OCI-LY3 (cell line): ENCODE data around the gene FBXO45.
"Not testable (repeated sequence)": the region's sequence is repeated elsewhere in the genome, so short reads cannot be mapped to it uniquely, and the experiment has no call there.

Experiments
- H2AFZ ChIP-seq: fragments of 200-600, 300-600 bp; shearing (Covaris generic); 2 replicates; pipeline ENCODE4 v1.6.0; 2014; ENCODE audit warnings: antibody characterized with exemption, low read depth, low read length
- H3K27ac ChIP-seq: fragments of 200-600, 300-600 bp; sonication (generic); 2 replicates; pipeline ENCODE4 v1.5.1; 2014; ENCODE audit warnings: mild to moderate bottlenecking, low read length, moderate library complexity, mixed read lengths
- H3K27me3 ChIP-seq: fragments of 200-600, 300-600 bp; sonication (generic); 2 replicates; pipeline ENCODE4 v1.6.1; 2014; ENCODE audit warnings: low read depth, low read length, mixed read lengths
- H3K36me3 ChIP-seq: fragments of 200-600, 300-600 bp; sonication (generic); replicated peaks from 2 replicates; pipeline ENCODE3; 2014; ENCODE audit warnings: low read depth, low read length, mixed read lengths
- H3K4me1 ChIP-seq: fragments of 300-600, 200-600 bp; sonication (generic); 2 replicates; pipeline ENCODE4 v1.6.1; 2014; ENCODE audit warnings: low read length, mixed read lengths
- H3K4me2 ChIP-seq: fragments of 200-600, 300-600 bp; sonication (generic); 2 replicates; pipeline ENCODE4 v1.6.1; 2014; ENCODE audit warnings: low read length, mixed read lengths
- H3K4me3 ChIP-seq: fragments of 300-600, 200-600 bp; sonication (generic); 2 replicates; pipeline ENCODE4 v1.5.1; 2014; ENCODE audit warnings: antibody characterized with exemption, mild to moderate bottlenecking, low read length, moderate library complexity
- H3K79me2 ChIP-seq: fragments of 300-600, 200-600 bp; shearing (Covaris generic); 2 replicates; pipeline ENCODE4 v1.6.1; 2014; ENCODE audit warnings: mild to moderate bottlenecking, low read length, mixed read lengths
- H3K9ac ChIP-seq: fragments of 300-600, 200-600 bp; shearing (Covaris generic); 2 replicates; pipeline ENCODE4 v1.6.0; 2014; ENCODE audit warnings: mild to moderate bottlenecking, low read length, moderate library complexity
- H3K9me3 ChIP-seq: fragments of 200-600, 300-600 bp; shearing (Covaris generic); 2 replicates; pipeline ENCODE4 v1.6.1; 2014; ENCODE audit warnings: low read length, mixed read lengths; ENCODE audit not compliant: insufficient read depth
- H4K20me1 ChIP-seq: fragments of 200-600, 300-600 bp; sonication (generic); 2 replicates; pipeline ENCODE4 v1.6.1; 2016; ENCODE audit warnings: low read length, mixed read lengths; ENCODE audit not compliant: insufficient read depth
- EZH2phosphoT487 ChIP-seq: fragments of 200-600 bp; shearing (Covaris generic); IDR thresholded peaks from 2 replicates; pipeline ENCODE4 v1.6.1; 2018; ENCODE audit warnings: antibody characterized with exemption, mixed run types, low read depth
- TF ChIP-seq, protein P1 (sequence below): fragments of 200-600, 300-600 bp; sonication (generic); IDR thresholded peaks from 2 replicates; pipeline ENCODE4 v1.5.1; 2014; ENCODE audit warnings: antibody characterized with exemption, low read length, low read depth

Gene FBXO45

DNA sequence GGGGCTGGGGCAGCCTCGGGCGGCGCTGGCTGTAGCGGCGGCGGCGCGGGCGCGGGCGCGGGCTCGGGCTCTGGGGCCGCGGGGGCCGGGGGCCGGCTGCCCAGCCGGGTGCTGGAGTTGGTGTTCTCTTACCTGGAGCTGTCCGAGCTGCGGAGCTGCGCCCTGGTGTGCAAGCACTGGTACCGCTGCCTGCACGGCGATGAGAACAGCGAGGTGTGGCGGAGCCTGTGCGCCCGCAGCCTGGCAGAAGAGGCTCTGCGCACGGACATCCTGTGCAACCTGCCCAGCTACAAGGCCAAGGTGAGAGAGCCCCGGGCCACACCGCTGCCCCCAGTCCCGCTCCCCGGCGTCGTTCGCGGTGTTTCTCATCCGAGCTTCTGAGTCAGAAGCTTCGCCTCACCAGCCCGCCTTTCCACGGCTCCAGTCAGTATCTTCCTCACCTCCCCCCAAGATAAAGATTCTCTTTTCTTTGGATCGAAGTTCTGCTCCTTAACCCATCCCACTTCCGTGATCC lies 600 bp downstream of the FBXO45 start:
- Histone ChIP-seq H3K27me3 (no peaks in the 10 kb centered on the region), H3K4me2 (peak overlapping the region; percentile 94), H3K9me3 (no peaks in the 10 kb centered on the region), H3K9ac (peak overlapping the region; percentile 60), H3K4me1 (peaks cover 13% of the 10 kb centered on the region), H2AFZ (no peak overlapping the region), H3K4me3 (peak overlapping the region; percentile 95), H4K20me1 (0 out of 2 replicates have a peak, but pooled peaks cover 7% of the 10 kb centered on the region), H3K79me2 (peaks cover 69% of the 10 kb centered on the region), H3K36me3 (peaks cover 4% of the 10 kb centered on the region), H3K27ac (no peak overlapping the region)
- TF ChIP-seq, protein P1, sequence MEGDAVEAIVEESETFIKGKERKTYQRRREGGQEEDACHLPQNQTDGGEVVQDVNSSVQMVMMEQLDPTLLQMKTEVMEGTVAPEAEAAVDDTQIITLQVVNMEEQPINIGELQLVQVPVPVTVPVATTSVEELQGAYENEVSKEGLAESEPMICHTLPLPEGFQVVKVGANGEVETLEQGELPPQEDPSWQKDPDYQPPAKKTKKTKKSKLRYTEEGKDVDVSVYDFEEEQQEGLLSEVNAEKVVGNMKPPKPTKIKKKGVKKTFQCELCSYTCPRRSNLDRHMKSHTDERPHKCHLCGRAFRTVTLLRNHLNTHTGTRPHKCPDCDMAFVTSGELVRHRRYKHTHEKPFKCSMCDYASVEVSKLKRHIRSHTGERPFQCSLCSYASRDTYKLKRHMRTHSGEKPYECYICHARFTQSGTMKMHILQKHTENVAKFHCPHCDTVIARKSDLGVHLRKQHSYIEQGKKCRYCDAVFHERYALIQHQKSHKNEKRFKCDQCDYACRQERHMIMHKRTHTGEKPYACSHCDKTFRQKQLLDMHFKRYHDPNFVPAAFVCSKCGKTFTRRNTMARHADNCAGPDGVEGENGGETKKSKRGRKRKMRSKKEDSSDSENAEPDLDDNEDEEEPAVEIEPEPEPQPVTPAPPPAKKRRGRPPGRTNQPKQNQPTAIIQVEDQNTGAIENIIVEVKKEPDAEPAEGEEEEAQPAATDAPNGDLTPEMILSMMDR = no peak
- no peak for TF ChIP-seq EZH2phosphoT487

DNA sequence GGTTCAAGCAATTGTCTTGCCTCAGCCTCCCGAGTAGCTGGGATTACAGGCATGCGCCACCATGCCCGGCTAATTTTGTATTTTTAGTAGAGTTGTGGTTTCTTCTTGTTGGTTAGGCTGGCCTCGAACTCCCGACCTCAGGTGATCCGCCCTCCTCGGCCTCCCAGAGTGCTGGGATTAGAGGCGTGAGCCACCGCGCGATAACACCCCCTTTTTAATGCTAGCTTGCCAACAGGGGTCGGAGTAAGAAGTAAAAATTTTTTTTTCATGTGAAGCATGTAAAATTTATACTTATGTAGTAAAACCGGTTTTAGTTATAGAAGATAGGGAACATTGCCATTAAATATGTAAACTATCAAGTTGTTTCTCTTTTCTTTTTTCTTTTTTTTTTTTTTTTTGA lies 1.9 kb downstream of the FBXO45 start:
- Histone ChIP-seq H3K79me2 (peaks cover 81% of the 10 kb centered on the region), H4K20me1 (peaks cover 12% of the 10 kb centered on the region; the same call in 1 of the 2 replicates), H3K4me1 (peaks cover 13% of the 10 kb centered on the region)
- not testable (repeated sequence) for H3K36me3 ChIP-seq, H3K9ac ChIP-seq, H2AFZ ChIP-seq, H3K4me3 ChIP-seq, H3K27ac ChIP-seq, H3K27me3 ChIP-seq, H3K9me3 ChIP-seq, H3K4me2 ChIP-seq

DNA sequence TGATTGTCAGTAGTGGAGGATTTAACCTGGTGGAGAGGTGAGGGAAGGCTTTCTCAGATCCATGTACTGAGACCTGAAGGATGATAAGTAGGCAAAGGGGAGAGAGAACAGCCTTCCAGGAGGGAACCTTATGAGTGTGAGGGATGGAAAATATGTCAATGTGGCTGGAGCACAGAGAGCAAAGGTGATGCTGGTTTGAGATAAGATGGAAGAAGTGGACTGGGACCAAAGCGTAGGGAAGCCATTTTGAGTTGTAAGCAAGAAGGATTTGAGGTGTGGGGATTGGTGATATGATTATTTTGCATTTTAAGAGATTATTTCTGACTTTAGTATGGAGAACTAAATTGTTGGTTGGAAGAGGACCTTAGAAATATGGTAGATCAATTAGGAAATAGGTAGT lies 3.9 kb downstream of the FBXO45 start:
- H3K4me2 ChIP-seq = no peak overlapping the region
- H2AFZ ChIP-seq = no peak overlapping the region
- peaks cover 12% of the 10 kb centered on the region; the same call in 1 of the 2 replicates for H4K20me1 ChIP-seq
- H3K27me3 ChIP-seq = no peaks in the 10 kb centered on the region
- peaks cover 10% of the 10 kb centered on the region for H3K4me1 ChIP-seq
- no peaks in the 10 kb centered on the region for H3K9me3 ChIP-seq
- no peak overlapping the region for H3K4me3 ChIP-seq
- H3K9ac ChIP-seq = no peak overlapping the region
- peaks cover 91% of the 10 kb centered on the region for H3K79me2 ChIP-seq
- peaks cover 5% of the 10 kb centered on the region for H3K36me3 ChIP-seq
- no peak for TF ChIP-seq EZH2phosphoT487
- H3K27ac ChIP-seq = no peak overlapping the region

DNA sequence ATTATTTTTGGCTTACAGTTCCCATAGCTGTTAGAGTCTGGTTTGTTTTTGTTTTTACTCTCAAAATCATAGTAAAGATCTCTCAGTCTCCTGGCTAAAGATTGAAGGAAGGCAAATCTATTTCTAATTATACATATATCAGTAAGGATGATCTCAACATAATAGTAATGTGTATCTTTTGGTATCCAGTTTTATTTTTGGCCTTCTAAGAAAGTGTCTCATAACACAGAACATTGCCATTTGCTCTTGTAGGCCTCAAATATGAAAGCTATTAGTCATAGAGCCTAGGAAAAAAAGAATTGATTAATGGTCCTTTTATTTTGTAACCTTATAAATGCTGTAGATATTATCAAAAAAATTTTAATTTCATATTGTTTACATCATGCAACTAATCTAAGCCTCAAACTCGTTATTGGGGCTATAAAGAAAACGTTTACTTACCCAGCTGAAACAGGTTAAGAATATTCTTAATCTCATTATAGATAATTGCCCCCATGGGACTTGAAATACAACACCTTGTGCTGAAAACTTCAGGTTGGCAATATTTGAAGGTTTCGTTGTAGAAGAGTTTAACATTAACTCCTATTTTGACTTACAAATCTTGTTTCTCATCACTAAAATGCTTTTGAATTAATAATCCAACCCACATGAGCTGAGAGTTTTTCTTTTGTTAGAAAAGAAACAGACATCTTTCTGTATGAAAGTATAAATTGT lies 16.7 kb downstream of the FBXO45 start:
- Histone ChIP-seq H3K27me3 (no peaks in the 10 kb centered on the region), H3K4me2 (no peak overlapping the region), H3K9me3 (no peaks in the 10 kb centered on the region), H3K79me2 (peaks cover 6% of the 10 kb centered on the region), H3K4me1 (no peaks in the 10 kb centered on the region), H3K4me3 (no peak overlapping the region), H4K20me1 (no peaks in the 10 kb centered on the region), H2AFZ (no peak overlapping the region), H3K9ac (no peak overlapping the region), H3K36me3 (peaks cover 35% of the 10 kb centered on the region), H3K27ac (no peak overlapping the region)
- TF ChIP-seq, protein P1 = no peak
- no peak for TF ChIP-seq EZH2phosphoT487

DNA sequence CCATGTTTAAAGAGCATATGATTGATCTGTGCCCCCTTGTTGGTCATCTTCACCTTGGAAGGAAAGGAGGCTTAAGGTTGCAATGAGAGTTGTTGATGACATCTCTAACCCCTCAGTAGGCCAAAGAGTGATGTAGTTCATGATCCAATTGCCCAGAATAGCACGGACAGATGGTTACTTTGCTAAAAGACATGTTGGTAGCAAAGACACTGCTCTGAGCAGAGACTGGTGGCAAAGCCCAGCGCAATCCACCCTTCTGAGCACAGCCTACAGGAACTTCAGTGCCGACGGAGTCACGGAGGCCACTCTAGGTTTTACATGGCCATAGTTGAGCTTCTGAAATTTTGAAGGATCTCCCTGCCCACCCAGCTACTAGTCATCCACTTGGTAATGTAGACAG lies 21.8 kb downstream of the FBXO45 start:
- Histone ChIP-seq H3K36me3 (peaks cover 12% of the 10 kb centered on the region), H3K9ac (no peak overlapping the region), H3K9me3 (no peaks in the 10 kb centered on the region), H2AFZ (no peak overlapping the region), H3K27me3 (no peaks in the 10 kb centered on the region), H3K27ac (no peak overlapping the region), H3K4me1 (no peaks in the 10 kb centered on the region), H3K4me3 (no peak overlapping the region), H4K20me1 (no peaks in the 10 kb centered on the region), H3K79me2 (no peaks in the 10 kb centered on the region), H3K4me2 (no peak overlapping the region)
- TF ChIP-seq EZH2phosphoT487 = no peak
- TF ChIP-seq, protein P1 = no peak
